Liver (tissue), 9 donors: ENCODE data around the gene RPS6KB2. TPM values are rescaled to one million over a fixed set of nuclear protein-coding genes. Genes with fewer than 3 reads are reported as not detected.

Experiments
- DNase-seq: peaks from one replicate; pipeline ENCODE4 v3.0.0-alpha.2; 2017; ENCODE audit warnings: low spot score
- H3K27ac ChIP-seq, 2 donors: one replicate each; pipeline ENCODE4 v1.7.0; 2013; ENCODE audit warnings: inconsistent platforms in 2 of 2, low read length in 2 of 2, control low read depth in 1 of 2, low read depth in 1 of 2, mild to moderate bottlenecking in 1 of 2
- H3K27me3 ChIP-seq, 4 donors: one replicate each; pipeline versions ENCODE4 v1.6.1 to v1.7.0; 2013; ENCODE audit warnings: low read length in 3 of 4, inconsistent platforms in 1 of 4, mild to moderate bottlenecking in 1 of 4, moderate library complexity in 1 of 4; ENCODE audit not compliant: control insufficient read depth in 4 of 4, insufficient read depth in 4 of 4
- H3K36me3 ChIP-seq, 4 donors: one replicate each; pipeline versions ENCODE4 v1.6.1 to v1.7.0; 2013; ENCODE audit warnings: low read length in 3 of 4, mild to moderate bottlenecking in 3 of 4, low read depth in 1 of 4, moderate library complexity in 1 of 4; ENCODE audit not compliant: control insufficient read depth in 4 of 4, insufficient read depth in 3 of 4
- H3K4me1 ChIP-seq, 4 donors: one replicate each; pipeline versions ENCODE4 v1.6.1 to v1.7.0; 2013; ENCODE audit warnings: low read length in 3 of 4, mild to moderate bottlenecking in 3 of 4, moderate library complexity in 1 of 4; ENCODE audit not compliant: control insufficient read depth in 4 of 4, insufficient read depth in 4 of 4
- H3K4me3 ChIP-seq, 3 donors: one replicate each; pipeline versions ENCODE4 v1.6.1 to v1.7.0; 2013; ENCODE audit warnings: low read length in 3 of 3, control low read depth in 1 of 3, low read depth in 1 of 3, mild to moderate bottlenecking in 1 of 3
- H3K9ac ChIP-seq, 2 donors: one replicate each; pipeline ENCODE4 v1.7.0; 2013; ENCODE audit warnings: low read length in 2 of 2, mild to moderate bottlenecking in 2 of 2, moderate library complexity in 2 of 2, control low read depth in 1 of 2, low read depth in 1 of 2
- H3K9me3 ChIP-seq, 4 donors: one replicate each; pipeline versions ENCODE4 v1.6.1 to v1.7.0; 2013; ENCODE audit warnings: low read length in 3 of 4; ENCODE audit not compliant: control insufficient read depth in 4 of 4
- EGR1 ChIP-seq, 2 donors: IDR thresholded peaks; 2 replicates each; pipeline ENCODE4 v1.6.1; 2016 to 2018; ENCODE audit warnings: antibody characterized with exemption in 2 of 2, low read depth in 2 of 2
- FOXA2 ChIP-seq: IDR thresholded peaks from 2 replicates; pipeline ENCODE4 v1.6.1; 2016; ENCODE audit warnings: antibody characterized with exemption
- GABPA ChIP-seq, 2 donors: IDR thresholded peaks in 1 of 2; conservative IDR thresholded peaks in 1 of 2; 2 replicates each; pipeline ENCODE4 v1.6.1; 2016; ENCODE audit warnings: antibody characterized with exemption in 2 of 2, mild to moderate bottlenecking in 1 of 2, moderate library complexity in 1 of 2
- HNF4G ChIP-seq: IDR thresholded peaks from 2 replicates; pipeline ENCODE4 v1.6.1; 2016; ENCODE audit warnings: antibody characterized with exemption
- JUND ChIP-seq, 2 donors: IDR thresholded peaks; 2 replicates each; pipeline ENCODE4 v1.6.1; 2016; ENCODE audit warnings: antibody characterized with exemption in 2 of 2
- RAD21 ChIP-seq, 2 donors: IDR thresholded peaks; 2 replicates each; pipeline ENCODE4 v1.6.1; 2016; ENCODE audit warnings: antibody characterized with exemption in 2 of 2, mild to moderate bottlenecking in 2 of 2
- RXRA ChIP-seq, 2 donors: IDR thresholded peaks; 2 replicates each; pipeline ENCODE4 v1.6.1; 2017 to 2018; ENCODE audit warnings: antibody characterized with exemption in 2 of 2, mild to moderate bottlenecking in 1 of 2
- SP1 ChIP-seq: IDR thresholded peaks from 2 replicates; pipeline ENCODE4 v1.6.1; 2018; ENCODE audit warnings: antibody characterized with exemption, mild to moderate bottlenecking
- TAF1 ChIP-seq: conservative IDR thresholded peaks from 2 replicates; pipeline ENCODE4 v1.6.1; 2016; ENCODE audit warnings: antibody characterized with exemption, mild to moderate bottlenecking
- YY1 ChIP-seq: IDR thresholded peaks from 2 replicates; pipeline ENCODE4 v1.6.1; 2016; ENCODE audit warnings: antibody characterized with exemption, mild to moderate bottlenecking
- WGBS: extraction: QIAGEN DNeasy Blood & Tissue Kit; methylation state at CpG from one replicate; pipeline ENCODE4 v1.1.7; 2013; 5-methylcytosine and 5-hydroxymethylcytosine counted together
- polyA plus RNA-seq, 2 donors: library from polyadenylated mRNA; stranded (reverse) in 1 of 2; unstranded in 1 of 2; fragments of 200-250 nt in 1 of 2; fragments of >200 nt in 1 of 2; fragmentation: Nextera tagmentation in 1 of 2; extraction: Ambion mirVana in 1 of 2; gene quantifications; one replicate each; pipeline versions ENCODE4 v1.2.1 to v1.2.3, GENCODE V29; 2013 to 2015
- total RNA-seq, 2 donors: library from RNA; depleted of rRNA; stranded (reverse); fragments of >200 nt; gene quantifications; one replicate each; pipeline ENCODE4 v1.2.3, GENCODE V29; 2014
- TF ChIP-seq, protein P1 (sequence below): fragments of 150-350 bp; IDR thresholded peaks from 2 replicates; pipeline ENCODE4 v1.5.1; 2017; ENCODE audit warnings: improper control_type of control experiment, low read depth, low read length; ENCODE audit not compliant: missing input control
- TF ChIP-seq, protein P2 (sequence below): IDR thresholded peaks from 2 replicates; pipeline ENCODE4 v1.6.1; 2016; ENCODE audit warnings: antibody characterized with exemption
- TF ChIP-seq, protein P3 (sequence below): IDR thresholded peaks from 2 replicates; pipeline ENCODE4 v1.6.1; 2016; ENCODE audit warnings: antibody characterized with exemption
- donor health status: healthy.
- donor health status: healthy.
- donor health status: healthy.
- donor health status: healthy.
- donor health status: healthy.

Gene RPS6KB2
- total and polyA plus RNA-seq, 4 donors = 31.5 to 49.6 (median 37.7) TPM

DNA sequence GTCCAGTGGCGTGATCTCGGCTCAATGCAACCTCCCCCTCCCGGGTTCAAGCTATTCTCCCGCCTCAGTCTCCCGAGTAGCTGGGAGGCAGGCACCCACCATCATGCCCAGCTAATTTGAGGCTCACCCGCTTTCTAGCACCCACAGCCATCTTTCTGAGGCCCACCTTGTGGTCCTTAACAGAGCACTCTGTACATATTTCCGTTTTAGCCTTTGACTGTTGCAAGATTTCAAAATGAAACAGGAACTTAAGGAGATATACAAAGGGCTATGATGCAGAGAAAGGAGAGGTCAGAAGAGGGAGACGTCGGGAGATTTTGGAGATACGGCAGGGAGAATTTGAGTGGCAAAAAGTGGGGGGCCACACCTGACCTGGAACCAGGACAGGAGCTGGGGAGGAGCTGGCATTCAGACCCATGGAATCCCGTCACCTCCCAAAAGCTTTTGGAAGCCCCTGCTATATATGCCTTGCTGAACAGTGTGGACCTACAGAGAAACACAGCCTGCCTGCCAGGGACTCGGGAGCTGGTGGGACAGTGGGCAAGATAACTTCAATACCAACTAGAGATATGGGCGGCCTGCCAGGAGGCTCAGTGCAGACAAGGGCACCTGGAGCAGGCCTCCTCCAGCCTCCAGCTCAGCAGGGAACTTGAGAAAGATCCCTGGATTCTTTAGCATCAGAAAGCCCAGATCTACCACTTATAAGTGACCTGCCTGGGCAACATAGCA is 46.9 kb upstream of the RPS6KB2 start:
- no peaks in the 10 kb centered on the region for H3K36me3 ChIP-seq
- no peaks in the 10 kb centered on the region for H3K27me3 ChIP-seq
- TF ChIP-seq GABPA (IDR thresholded peaks at IDR 0.05 in 1 of 2, conservative IDR thresholded peaks at IDR 0.05 in 1 of 2) = no peak
- TF ChIP-seq JUND (IDR thresholded peaks at IDR 0.05) = no peak
- no peak for TF ChIP-seq FOXA2
- TF ChIP-seq RXRA (IDR thresholded peaks at IDR 0.05) = no peak
- TF ChIP-seq, protein P1, sequence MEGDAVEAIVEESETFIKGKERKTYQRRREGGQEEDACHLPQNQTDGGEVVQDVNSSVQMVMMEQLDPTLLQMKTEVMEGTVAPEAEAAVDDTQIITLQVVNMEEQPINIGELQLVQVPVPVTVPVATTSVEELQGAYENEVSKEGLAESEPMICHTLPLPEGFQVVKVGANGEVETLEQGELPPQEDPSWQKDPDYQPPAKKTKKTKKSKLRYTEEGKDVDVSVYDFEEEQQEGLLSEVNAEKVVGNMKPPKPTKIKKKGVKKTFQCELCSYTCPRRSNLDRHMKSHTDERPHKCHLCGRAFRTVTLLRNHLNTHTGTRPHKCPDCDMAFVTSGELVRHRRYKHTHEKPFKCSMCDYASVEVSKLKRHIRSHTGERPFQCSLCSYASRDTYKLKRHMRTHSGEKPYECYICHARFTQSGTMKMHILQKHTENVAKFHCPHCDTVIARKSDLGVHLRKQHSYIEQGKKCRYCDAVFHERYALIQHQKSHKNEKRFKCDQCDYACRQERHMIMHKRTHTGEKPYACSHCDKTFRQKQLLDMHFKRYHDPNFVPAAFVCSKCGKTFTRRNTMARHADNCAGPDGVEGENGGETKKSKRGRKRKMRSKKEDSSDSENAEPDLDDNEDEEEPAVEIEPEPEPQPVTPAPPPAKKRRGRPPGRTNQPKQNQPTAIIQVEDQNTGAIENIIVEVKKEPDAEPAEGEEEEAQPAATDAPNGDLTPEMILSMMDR = no peak
- no peak for TF ChIP-seq SP1
- TF ChIP-seq YY1 = no peak
- TF ChIP-seq, protein P2, sequence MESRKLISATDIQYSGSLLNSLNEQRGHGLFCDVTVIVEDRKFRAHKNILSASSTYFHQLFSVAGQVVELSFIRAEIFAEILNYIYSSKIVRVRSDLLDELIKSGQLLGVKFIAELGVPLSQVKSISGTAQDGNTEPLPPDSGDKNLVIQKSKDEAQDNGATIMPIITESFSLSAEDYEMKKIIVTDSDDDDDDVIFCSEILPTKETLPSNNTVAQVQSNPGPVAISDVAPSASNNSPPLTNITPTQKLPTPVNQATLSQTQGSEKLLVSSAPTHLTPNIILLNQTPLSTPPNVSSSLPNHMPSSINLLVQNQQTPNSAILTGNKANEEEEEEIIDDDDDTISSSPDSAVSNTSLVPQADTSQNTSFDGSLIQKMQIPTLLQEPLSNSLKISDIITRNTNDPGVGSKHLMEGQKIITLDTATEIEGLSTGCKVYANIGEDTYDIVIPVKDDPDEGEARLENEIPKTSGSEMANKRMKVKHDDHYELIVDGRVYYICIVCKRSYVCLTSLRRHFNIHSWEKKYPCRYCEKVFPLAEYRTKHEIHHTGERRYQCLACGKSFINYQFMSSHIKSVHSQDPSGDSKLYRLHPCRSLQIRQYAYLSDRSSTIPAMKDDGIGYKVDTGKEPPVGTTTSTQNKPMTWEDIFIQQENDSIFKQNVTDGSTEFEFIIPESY = no peak
- TF ChIP-seq EGR1 (IDR thresholded peaks at IDR 0.05; ENCODE audit: low read depth in 2 of 2) = no peak
- TF ChIP-seq, protein P3, sequence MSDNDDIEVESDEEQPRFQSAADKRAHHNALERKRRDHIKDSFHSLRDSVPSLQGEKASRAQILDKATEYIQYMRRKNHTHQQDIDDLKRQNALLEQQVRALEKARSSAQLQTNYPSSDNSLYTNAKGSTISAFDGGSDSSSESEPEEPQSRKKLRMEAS = no peak
- TF ChIP-seq TAF1 = no peak
- TF ChIP-seq HNF4G = no peak
- no peaks in the 10 kb centered on the region for H3K9me3 ChIP-seq
- no peak overlapping the region for H3K9ac ChIP-seq
- 79% methylated on average over 13 of the region's 13 CpGs for WGBS
- H3K27ac ChIP-seq = no peak overlapping the region
- H3K4me3 ChIP-seq = no peak overlapping the region
- DNase-seq = no peak
- peaks cover 0 to 2% (median 0%) of the 10 kb centered on the region in 4 donors for H3K4me1 ChIP-seq

DNA sequence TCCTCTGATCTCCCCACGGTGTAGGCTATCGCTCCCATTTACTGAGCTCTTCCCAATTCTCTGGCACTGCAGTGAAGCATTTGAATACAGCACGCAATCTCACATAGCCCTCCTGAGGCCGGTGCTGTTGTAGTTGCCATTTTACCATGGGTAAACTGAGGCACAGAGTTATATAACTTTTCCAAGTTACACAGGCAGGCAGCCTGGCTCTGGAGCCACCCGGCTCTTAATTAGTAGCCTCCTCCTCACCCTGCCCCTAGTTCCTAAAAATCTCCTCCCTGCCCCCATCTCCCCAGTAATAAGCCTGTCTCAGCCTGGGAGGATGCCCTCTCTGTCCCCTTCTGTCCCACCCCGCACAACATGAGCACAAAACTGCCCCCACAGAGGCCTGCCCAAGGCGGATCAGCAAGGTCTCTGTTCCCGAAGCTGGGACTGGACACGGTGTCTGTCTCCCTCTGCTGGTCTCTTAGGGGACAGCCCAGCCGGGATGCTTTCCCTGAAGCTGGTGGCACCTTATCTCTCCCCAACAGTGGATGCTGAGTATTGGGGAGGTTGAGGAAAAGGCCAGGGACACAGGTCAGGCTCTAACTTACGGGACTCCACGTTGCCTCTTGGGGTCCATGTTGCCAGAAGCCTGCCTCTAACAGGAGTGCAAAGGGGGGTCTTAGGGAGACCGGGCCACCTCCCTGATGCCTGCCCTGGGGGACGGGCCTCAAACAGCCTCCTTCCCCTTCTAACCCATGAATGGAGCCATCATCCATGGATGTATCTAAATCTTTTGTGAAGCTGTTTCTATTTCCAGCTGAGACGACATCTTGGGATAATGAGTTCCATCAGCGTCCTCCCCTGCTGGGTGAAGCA is 45.8 kb upstream of the RPS6KB2 start:
- H3K27me3 ChIP-seq = no peaks in the 10 kb centered on the region
- H3K9me3 ChIP-seq = no peaks in the 10 kb centered on the region
- H3K27ac ChIP-seq = no peak overlapping the region
- H3K4me3 ChIP-seq = no peak overlapping the region
- TF ChIP-seq, protein P2 = no peak
- TF ChIP-seq, protein P1 = peak; percentile 99
- TF ChIP-seq RAD21 (IDR thresholded peaks at IDR 0.05) = peak; percentile 99 to 100
- no peak overlapping the region for H3K9ac ChIP-seq
- H3K36me3 ChIP-seq = no peaks in the 10 kb centered on the region
- 43% methylated on average over 16 of the region's 16 CpGs for WGBS
- DNase-seq = peak; percentile 87
- H3K4me1 ChIP-seq = peaks cover 0 to 2% (median 0%) of the 10 kb centered on the region in 4 donors
